Calu3 (cell line): ENCODE results near the gene IFT80. TPM values are rescaled to one million over a fixed set of nuclear protein-coding genes. Genes with fewer than 3 reads are reported as not detected.

Source experiments
- BruUV-seq: library from RNA; stranded (reverse); fragments of 400-500 nt; replicated peaks from 2 replicates; lab custom pipeline; 2021; lab: Mats Ljungman, UMichigan
- CTCF ChIA-PET: fragments of 300-600 bp; sonication (Branson Sonifier 250); formaldehyde crosslinking; loops from one replicate; lab custom pipeline; 2022; ENCODE audit warnings: antibody characterized with exemption; lab: Charles Lee
- DNase-seq: peaks from one replicate; pipeline ENCODE4 v3.0.0; 2022
- H3K27ac Mint-ChIP-seq: one replicate; pipeline ENCODE4 v1.8.0; 2022; ENCODE audit warnings: mixed read lengths; ENCODE audit not compliant: unreplicated experiment
- H3K27me3 Mint-ChIP-seq: one replicate; pipeline ENCODE4 v1.8.0; 2022; ENCODE audit warnings: mixed read lengths; ENCODE audit not compliant: unreplicated experiment
- H3K36me3 Mint-ChIP-seq: one replicate; pipeline ENCODE4 v1.8.0; 2022; ENCODE audit warnings: mild to moderate bottlenecking, moderate library complexity, mixed read lengths; ENCODE audit not compliant: insufficient read depth, unreplicated experiment
- H3K4me1 Mint-ChIP-seq: one replicate; pipeline ENCODE4 v1.8.0; 2022; ENCODE audit warnings: mild to moderate bottlenecking, low read depth, mixed read lengths; ENCODE audit not compliant: unreplicated experiment
- H3K4me3 Mint-ChIP-seq: one replicate; pipeline ENCODE4 v1.8.0; 2022; ENCODE audit warnings: mild to moderate bottlenecking, low read depth, moderate library complexity, mixed read lengths; ENCODE audit not compliant: unreplicated experiment
- H3K9me3 Mint-ChIP-seq: one replicate; pipeline ENCODE4 v1.8.0; 2022; ENCODE audit warnings: low read depth, mixed read lengths; ENCODE audit not compliant: unreplicated experiment
- CTCF ChIP-seq: fragments of 200-600 bp; IDR thresholded peaks from one replicate; pipeline ENCODE4 v1.8.0; 2022; ENCODE audit warnings: antibody characterized with exemption; ENCODE audit not compliant: unreplicated experiment
- intact Hi-C: fragments of 100-400 bp; cut with micrococcal nuclease; formaldehyde crosslinking; loops from one replicate; pipeline ENCODE4 v1.10.0; 2022; ENCODE audit not compliant: unreplicated experiment
- total RNA-seq: library from RNA; stranded (reverse); gene quantifications from 2 replicates; pipeline ENCODE4 v1.2.3, GENCODE V29; 2022

The IFT80 gene
- total RNA-seq, 1 experiment from 2014 or later = 58.0 TPM

- Mint-ChIP-seq H3K9me3 (no peaks in the 10 kb centered on the region), H3K36me3 (peaks cover 73% of the 10 kb centered on the region), H3K27me3 (no peaks in the 10 kb centered on the region), H3K4me3 (peak overlapping the region; percentile 98), H3K4me1 (peaks cover 47% of the 10 kb centered on the region), H3K27ac (peak overlapping the region; percentile 98)
- BruUV-seq = no TSS peak
- CTCF ChIA-PET = interaction anchor here (1.1 kb wide), 1 partner anchor 9 kb away, joined by 4 read pairs; no protein-coding TSS in a partner anchor
- intact Hi-C loops = loop anchor here (5.0 to 10.0 kb wide), 2 partner anchors 47 to 275 kb away; partner anchors contain the start of genes ARL14 and TRIM59
- TF ChIP-seq CTCF = no peak
- DNase-seq = peak; percentile 47
These were observed 1.1 kb upstream of the IFT80 start for GRCh38 chr3:160400030-160400701.

GRCh38 chr3:160398820-160399124 lies 253 bp downstream of the IFT80 start:
- Mint-ChIP-seq H3K9me3 (no peaks in the 10 kb centered on the region), H3K4me1 (peaks cover 35% of the 10 kb centered on the region), H3K27me3 (no peaks in the 10 kb centered on the region), H3K4me3 (peak overlapping the region; percentile 98), H3K27ac (peak overlapping the region; percentile 98), H3K36me3 (peaks cover 59% of the 10 kb centered on the region)
- CTCF ChIA-PET = interaction anchor here (0.7 to 0.8 kb wide), 5 partner anchors 8 to 527 kb away, joined by 3 to 7 read pairs (median 4); no protein-coding TSS in a partner anchor
- BruUV-seq = TSS peak; percentile 73
- no peak for DNase-seq
- no peak for TF ChIP-seq CTCF
- intact Hi-C loops = no loop called here

- DNase-seq = peak; percentile 32
- no peaks in the 10 kb centered on the region for H3K9me3 Mint-ChIP-seq
- BruUV-seq = no TSS peak
- H3K4me3 Mint-ChIP-seq = no peak overlapping the region
- H3K36me3 Mint-ChIP-seq = peaks cover 24% of the 10 kb centered on the region
- H3K27me3 Mint-ChIP-seq = no peaks in the 10 kb centered on the region
- intact Hi-C loops = no loop called here
- CTCF ChIA-PET = interaction anchor here (0.7 kb wide), 1 partner anchor 373 kb away, joined by 3 read pairs; no protein-coding TSS in a partner anchor
- peak overlapping the region; percentile 38 for H3K27ac Mint-ChIP-seq
- TF ChIP-seq CTCF = no peak
- H3K4me1 Mint-ChIP-seq = peaks cover 28% of the 10 kb centered on the region
These were observed 3.7 kb downstream of the IFT80 start for GRCh38 chr3:160395297-160395696.

GRCh38 chr3:160394009-160394392 lies 5.0 kb downstream of the IFT80 start:
- H3K4me3 Mint-ChIP-seq = no peak overlapping the region
- no peaks in the 10 kb centered on the region for H3K9me3 Mint-ChIP-seq
- no peak for TF ChIP-seq CTCF
- intact Hi-C loops = no loop called here
- DNase-seq = no peak
- CTCF ChIA-PET = no interaction called here
- peaks cover 28% of the 10 kb centered on the region for H3K4me1 Mint-ChIP-seq
- no peaks in the 10 kb centered on the region for H3K27me3 Mint-ChIP-seq
- no peak overlapping the region for H3K27ac Mint-ChIP-seq
- BruUV-seq = no TSS peak
- peaks cover 11% of the 10 kb centered on the region for H3K36me3 Mint-ChIP-seq
